Right atrium auricular region (tissue), 2 donors: ENCODE measurements around the gene FZD4. TPM values are rescaled to one million over a fixed set of nuclear protein-coding genes. Genes with fewer than 3 reads are reported as not detected.
A peak's percentile ranks its signal among the peaks of the same experiment; 100 is the strongest.
"Not testable (repeated sequence)": the region's sequence is repeated elsewhere in the genome, so short reads cannot be mapped to it uniquely, and the experiment has no call there.

Source experiments
- DNase-seq: peaks from one replicate; pipeline ENCODE4 v3.0.0-alpha.2; 2019; ENCODE audit warnings: low spot score
- H3K27ac ChIP-seq, 2 donors: fragments of 200-600 bp; sonication (generic); 1 replicate in 1 of 2; 2 replicates in 1 of 2; pipeline ENCODE4 v1.5.1; 2016 to 2019
- H3K27me3 ChIP-seq, 2 donors: fragments of 200-600 bp; sonication (generic); one replicate each; pipeline versions ENCODE4 v1.5.1 to v1.6.0; 2017 to 2019
- H3K36me3 ChIP-seq: fragments of 200-600 bp; sonication (generic); one replicate; pipeline ENCODE4 v1.5.1; 2016
- H3K4me1 ChIP-seq, 2 donors: fragments of 200-600 bp; sonication (generic); one replicate each; pipeline versions ENCODE4 v1.5.1 to v1.6.0; 2017 to 2019
- H3K4me3 ChIP-seq, 2 donors: fragments of 200-600 bp; sonication (generic); 1 replicate in 1 of 2; 2 replicates in 1 of 2; pipeline ENCODE4 v1.5.1; 2017 to 2019; ENCODE audit warnings: mild to moderate bottlenecking in 1 of 2, moderate library complexity in 1 of 2
- H3K9me3 ChIP-seq, 2 donors: fragments of 200-600 bp; sonication (generic); one replicate each; pipeline ENCODE4 v1.5.1; 2019
- total RNA-seq, 2 donors: library from RNA; depleted of rRNA; stranded (reverse); fragments of >200 nt; gene quantifications; one replicate each; pipeline ENCODE4 v1.1.0, GENCODE V29; 2016
- TF ChIP-seq, protein P1 (sequence below), 2 donors: fragments of 200-600 bp; sonication (generic); IDR thresholded peaks; one replicate each; pipeline ENCODE4 v1.5.1; 2019; ENCODE audit warnings: antibody characterized with exemption in 2 of 2

FZD4 gene
- total RNA-seq, 2 donors from 2014 or later, result 22.6 to 32.5 TPM

DNA sequence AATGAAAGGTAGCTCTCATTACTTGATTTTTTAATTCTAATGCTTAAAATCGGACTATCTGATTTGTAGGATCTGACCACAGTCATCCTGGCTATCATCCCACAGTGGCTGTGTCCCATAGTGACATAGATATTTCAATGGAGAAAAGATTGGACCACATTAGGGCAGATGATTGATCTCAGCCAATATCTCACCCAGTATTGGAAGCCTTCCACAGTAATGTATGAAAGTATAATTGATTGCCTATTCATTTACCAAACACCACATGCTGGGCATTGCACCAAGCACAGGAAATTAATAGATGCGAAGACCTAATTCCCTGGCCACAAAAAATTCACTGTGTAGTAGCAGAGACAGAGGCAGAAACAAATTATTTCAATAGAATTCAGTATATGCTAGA, 37.6 kb downstream of the FZD4 start:
- peak overlapping the region in 1 of 2 donors; percentile 11 for H3K27ac ChIP-seq

DNA sequence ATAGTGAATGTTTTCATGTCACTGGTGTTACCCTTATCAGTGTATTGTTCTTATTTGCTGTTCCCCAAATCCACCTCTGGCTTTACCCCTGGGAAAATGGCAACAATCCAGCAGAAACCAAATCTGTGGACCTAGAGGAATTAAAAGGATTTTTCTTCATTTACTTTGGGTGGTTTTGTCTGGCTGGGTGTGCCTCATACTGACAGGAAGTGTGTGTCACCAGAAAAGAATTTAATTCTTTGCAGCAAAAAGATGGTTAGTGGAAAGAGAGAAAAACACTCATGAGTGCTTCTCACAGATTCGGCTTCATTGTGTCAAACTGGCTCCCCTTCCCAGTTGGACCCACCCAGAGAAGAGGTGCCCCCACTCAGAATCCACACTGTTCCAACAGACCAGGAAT, 38.9 kb downstream of the FZD4 start:
- no peaks in the 10 kb centered on the region for H3K27me3 ChIP-seq
- no peaks in the 10 kb centered on the region for H3K36me3 ChIP-seq
- no peak for DNase-seq
- peaks cover 0 to 23% of the 10 kb centered on the region in 2 donors for H3K4me1 ChIP-seq
- TF ChIP-seq, protein P1, sequence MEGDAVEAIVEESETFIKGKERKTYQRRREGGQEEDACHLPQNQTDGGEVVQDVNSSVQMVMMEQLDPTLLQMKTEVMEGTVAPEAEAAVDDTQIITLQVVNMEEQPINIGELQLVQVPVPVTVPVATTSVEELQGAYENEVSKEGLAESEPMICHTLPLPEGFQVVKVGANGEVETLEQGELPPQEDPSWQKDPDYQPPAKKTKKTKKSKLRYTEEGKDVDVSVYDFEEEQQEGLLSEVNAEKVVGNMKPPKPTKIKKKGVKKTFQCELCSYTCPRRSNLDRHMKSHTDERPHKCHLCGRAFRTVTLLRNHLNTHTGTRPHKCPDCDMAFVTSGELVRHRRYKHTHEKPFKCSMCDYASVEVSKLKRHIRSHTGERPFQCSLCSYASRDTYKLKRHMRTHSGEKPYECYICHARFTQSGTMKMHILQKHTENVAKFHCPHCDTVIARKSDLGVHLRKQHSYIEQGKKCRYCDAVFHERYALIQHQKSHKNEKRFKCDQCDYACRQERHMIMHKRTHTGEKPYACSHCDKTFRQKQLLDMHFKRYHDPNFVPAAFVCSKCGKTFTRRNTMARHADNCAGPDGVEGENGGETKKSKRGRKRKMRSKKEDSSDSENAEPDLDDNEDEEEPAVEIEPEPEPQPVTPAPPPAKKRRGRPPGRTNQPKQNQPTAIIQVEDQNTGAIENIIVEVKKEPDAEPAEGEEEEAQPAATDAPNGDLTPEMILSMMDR (IDR thresholded peaks at IDR 0.05), result no peak
- H3K4me3 ChIP-seq, result no peak overlapping the region
- H3K27ac ChIP-seq, result peak overlapping the region; percentile 70 to 72
- no peaks in the 10 kb centered on the region for H3K9me3 ChIP-seq

More for the DNA sequence above, 37.6 kb downstream of the FZD4 start:
- Histone ChIP-seq H3K9me3 (no peaks in the 10 kb centered on the region), H3K27me3 (no peaks in the 10 kb centered on the region), H3K36me3 (no peaks in the 10 kb centered on the region), H3K4me1 (peaks cover 0 to 23% of the 10 kb centered on the region in 2 donors), H3K4me3 (no peak overlapping the region)
- no peak for DNase-seq
- TF ChIP-seq, protein P1 (IDR thresholded peaks at IDR 0.05), result no peak

GRCh38 chr11:86915850-86916249, 39.3 kb downstream of the FZD4 start:
- H3K27me3 ChIP-seq, H3K36me3 ChIP-seq, H3K9me3 ChIP-seq, H3K4me3 ChIP-seq, DNase-seq: not testable (repeated sequence)
- peaks cover 0 to 23% of the 10 kb centered on the region in 2 donors for H3K4me1 ChIP-seq
- peak overlapping the region; percentile 70 to 72 for H3K27ac ChIP-seq

GRCh38 chr11:86914865-86915519, 40.2 kb downstream of the FZD4 start:
- TF ChIP-seq, protein P1 (IDR thresholded peaks at IDR 0.05), result no peak
- Histone ChIP-seq H3K27me3 (no peaks in the 10 kb centered on the region), H3K9me3 (no peaks in the 10 kb centered on the region), H3K4me1 (peaks cover 0 to 23% of the 10 kb centered on the region in 2 donors), H3K27ac (peak overlapping the region in 1 of 2 donors; percentile 70), H3K4me3 (no peak overlapping the region), H3K36me3 (no peaks in the 10 kb centered on the region)
- no peak for DNase-seq

DNA sequence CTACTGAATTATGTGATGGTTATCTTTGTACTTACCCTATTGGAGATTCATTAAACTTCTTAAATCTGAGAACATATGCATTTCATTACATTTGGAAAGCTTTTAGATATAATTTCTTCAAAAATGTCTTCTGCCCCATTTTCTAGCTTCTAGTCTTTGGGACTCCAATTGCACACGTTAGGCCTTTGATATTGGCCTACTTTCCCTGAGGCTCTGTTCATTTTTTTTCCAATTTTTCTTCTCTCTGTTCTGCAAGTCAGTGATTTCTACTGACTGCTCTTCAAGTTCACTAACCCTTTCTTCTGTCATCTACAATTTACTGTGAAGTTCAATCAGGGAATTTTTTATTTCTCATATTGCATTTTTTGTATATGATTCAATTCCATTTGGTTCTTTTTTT, 43.0 kb downstream of the FZD4 start:
- H3K9me3 ChIP-seq, result no peaks in the 10 kb centered on the region
- H3K4me3 ChIP-seq, result no peak overlapping the region
- H3K27me3 ChIP-seq, result no peaks in the 10 kb centered on the region
- no peak overlapping the region for H3K27ac ChIP-seq
- DNase-seq, result no peak
- TF ChIP-seq, protein P1 (IDR thresholded peaks at IDR 0.05), result no peak
- no peaks in the 10 kb centered on the region for H3K36me3 ChIP-seq
- peaks cover 0 to 16% of the 10 kb centered on the region in 2 donors for H3K4me1 ChIP-seq

DNA sequence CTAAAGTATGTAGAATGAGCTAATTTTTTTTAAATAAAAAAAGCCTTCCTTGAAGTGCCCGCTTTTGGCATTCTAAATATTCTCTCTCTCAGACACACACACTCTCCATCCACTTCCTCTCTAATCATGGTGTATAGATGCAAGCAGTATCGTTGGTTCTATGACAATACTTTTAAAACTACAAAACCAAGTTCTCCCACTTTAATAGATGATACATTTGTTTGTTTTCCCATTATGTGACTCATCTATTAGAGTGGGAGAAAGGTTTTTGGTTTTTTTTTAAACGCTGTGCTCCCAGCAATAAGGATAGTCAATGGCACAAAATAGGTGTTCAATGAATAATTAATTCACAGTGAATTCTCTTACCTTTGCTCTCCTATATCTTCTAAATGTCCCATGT, 44.6 kb downstream of the FZD4 start:
- Histone ChIP-seq H3K4me3 (no peak overlapping the region), H3K36me3 (no peaks in the 10 kb centered on the region), H3K27me3 (no peaks in the 10 kb centered on the region), H3K9me3 (no peaks in the 10 kb centered on the region), H3K27ac (no peak overlapping the region), H3K4me1 (peaks cover 0 to under 1% of the 10 kb centered on the region in 2 donors)
- no peak for DNase-seq
- TF ChIP-seq, protein P1 (IDR thresholded peaks at IDR 0.05), result no peak
